ENCODE data around the gene GRM8.

GRCh38 chr7:126978865-126979264 is 273.9 kb downstream of the GRM8 start:
- TF ChIP-seq CTCF (IDR thresholded peaks at IDR 0.05; ENCODE audit: low read length), result no peak
- no peak for TF ChIP-seq EZH2 (IDR thresholded peaks at IDR 0.05; ENCODE audit: borderline replicate concordance, low read length)
